ENCODE data around the gene TMTC4. TPM values are rescaled to one million over a fixed set of nuclear protein-coding genes. Genes with fewer than 3 reads are reported as not detected.

TMTC4 gene
- total RNA-seq, 1 donor, result 8.7 TPM

DNA sequence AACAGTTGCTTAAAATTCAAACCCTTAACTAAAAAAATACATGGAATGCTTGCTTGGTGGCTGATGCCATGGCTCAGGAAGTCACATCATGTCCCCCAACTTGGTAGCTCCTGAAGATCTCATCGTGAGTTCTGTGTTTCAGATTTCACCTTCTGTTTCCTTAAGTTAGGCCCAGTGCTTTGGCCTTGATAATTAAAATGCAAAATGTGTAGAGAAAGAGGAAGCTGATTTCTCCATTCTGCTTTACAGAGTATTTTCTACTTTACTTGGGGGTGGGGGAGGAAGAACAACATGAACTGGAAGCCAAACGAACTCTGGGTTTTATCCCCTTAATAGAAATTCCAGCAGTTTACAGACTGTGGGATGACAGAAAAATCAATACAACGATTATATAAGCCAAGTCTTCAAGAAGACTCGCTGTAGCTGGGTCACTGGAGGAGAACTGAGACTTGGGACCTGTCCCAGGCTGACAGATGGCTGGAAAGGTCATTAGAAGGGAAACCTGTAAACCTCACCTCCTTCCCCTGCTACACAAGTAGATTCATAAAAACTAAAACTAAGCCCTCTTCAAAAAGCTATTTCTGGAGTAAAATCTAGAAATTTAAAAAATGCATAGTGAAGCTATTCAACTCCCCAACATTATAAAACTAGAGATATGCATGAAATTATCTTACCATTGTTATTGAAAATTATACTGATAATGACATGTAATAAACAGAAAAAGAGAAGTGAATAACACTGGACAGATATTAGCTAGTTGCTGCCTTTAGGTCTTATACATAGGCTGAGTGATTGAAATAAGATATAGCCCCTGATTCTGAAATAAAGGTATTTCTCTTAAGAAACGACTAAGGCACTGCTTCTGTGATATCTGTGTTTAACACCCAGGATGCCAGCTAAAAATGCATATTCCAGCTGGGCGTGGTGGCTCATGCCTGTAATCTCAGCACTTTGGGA is 63.9 kb downstream of the TMTC4 start:
- H3K4me3 ChIP-seq (ENCODE audit: insufficient read depth, low read length), result no peak overlapping the region
- no peak overlapping the region for H3K4me2 ChIP-seq (ENCODE audit: insufficient read depth, low read length)
- H2AFZ ChIP-seq (ENCODE audit: low read length), result no peak overlapping the region
- TF ChIP-seq, protein P1, sequence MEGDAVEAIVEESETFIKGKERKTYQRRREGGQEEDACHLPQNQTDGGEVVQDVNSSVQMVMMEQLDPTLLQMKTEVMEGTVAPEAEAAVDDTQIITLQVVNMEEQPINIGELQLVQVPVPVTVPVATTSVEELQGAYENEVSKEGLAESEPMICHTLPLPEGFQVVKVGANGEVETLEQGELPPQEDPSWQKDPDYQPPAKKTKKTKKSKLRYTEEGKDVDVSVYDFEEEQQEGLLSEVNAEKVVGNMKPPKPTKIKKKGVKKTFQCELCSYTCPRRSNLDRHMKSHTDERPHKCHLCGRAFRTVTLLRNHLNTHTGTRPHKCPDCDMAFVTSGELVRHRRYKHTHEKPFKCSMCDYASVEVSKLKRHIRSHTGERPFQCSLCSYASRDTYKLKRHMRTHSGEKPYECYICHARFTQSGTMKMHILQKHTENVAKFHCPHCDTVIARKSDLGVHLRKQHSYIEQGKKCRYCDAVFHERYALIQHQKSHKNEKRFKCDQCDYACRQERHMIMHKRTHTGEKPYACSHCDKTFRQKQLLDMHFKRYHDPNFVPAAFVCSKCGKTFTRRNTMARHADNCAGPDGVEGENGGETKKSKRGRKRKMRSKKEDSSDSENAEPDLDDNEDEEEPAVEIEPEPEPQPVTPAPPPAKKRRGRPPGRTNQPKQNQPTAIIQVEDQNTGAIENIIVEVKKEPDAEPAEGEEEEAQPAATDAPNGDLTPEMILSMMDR (IDR thresholded peaks at IDR 0.05; ENCODE audit: extremely low read depth, low read depth, low read length), result no peak
- no peaks in the 10 kb centered on the region for H3K79me2 ChIP-seq (ENCODE audit: insufficient read depth, low read length)
- H3K27me3 ChIP-seq (ENCODE audit: insufficient read depth, low read length), result no peaks in the 10 kb centered on the region
- DNase-seq (ENCODE audit: insufficient read length, low spot score, missing footprints), result no peak
- no peaks in the 10 kb centered on the region for H4K20me1 ChIP-seq (ENCODE audit: insufficient read depth, low read length)
- H3K4me1 ChIP-seq (ENCODE audit: insufficient read depth, low read length), result no peaks in the 10 kb centered on the region
- H3K27ac ChIP-seq (ENCODE audit: low read depth, low read length), result no peak overlapping the region
- H3K36me3 ChIP-seq (ENCODE audit: insufficient read depth, low read length), result no peaks in the 10 kb centered on the region
- H3K9me3 ChIP-seq (ENCODE audit: low read depth, low read length), result no peaks in the 10 kb centered on the region

DNA sequence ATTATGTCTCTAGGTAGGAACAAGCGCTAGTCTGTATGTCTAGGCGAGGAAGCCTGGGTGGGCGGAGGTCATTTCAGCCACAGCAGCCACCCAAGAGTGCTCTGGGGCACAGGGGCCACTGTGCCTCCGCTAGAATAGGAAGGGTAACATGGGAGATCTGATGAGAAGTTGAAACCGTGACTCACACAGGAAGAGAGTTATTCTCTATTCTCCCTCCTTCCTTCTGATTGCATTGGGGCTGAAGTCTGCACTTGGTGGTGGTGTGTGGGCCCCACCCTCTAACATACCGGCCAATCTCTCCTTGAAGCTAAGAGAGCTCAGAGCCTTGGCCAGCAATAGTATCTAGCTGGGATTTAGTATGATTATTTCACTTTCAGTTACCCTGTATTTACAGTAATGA is 65.7 kb downstream of the TMTC4 start:
- Histone ChIP-seq H3K9me3 (ENCODE audit: low read depth, low read length) (no peaks in the 10 kb centered on the region), H3K4me1 (ENCODE audit: insufficient read depth, low read length) (no peaks in the 10 kb centered on the region), H3K27ac (ENCODE audit: low read depth, low read length) (no peak overlapping the region), H4K20me1 (ENCODE audit: insufficient read depth, low read length) (no peaks in the 10 kb centered on the region), H3K4me2 (ENCODE audit: insufficient read depth, low read length) (no peak overlapping the region), H2AFZ (ENCODE audit: low read length) (no peak overlapping the region), H3K36me3 (ENCODE audit: insufficient read depth, low read length) (no peaks in the 10 kb centered on the region), H3K79me2 (ENCODE audit: insufficient read depth, low read length) (no peaks in the 10 kb centered on the region), H3K4me3 (ENCODE audit: insufficient read depth, low read length) (no peak overlapping the region), H3K27me3 (ENCODE audit: insufficient read depth, low read length) (no peaks in the 10 kb centered on the region)
- TF ChIP-seq, protein P1 (IDR thresholded peaks at IDR 0.05; ENCODE audit: extremely low read depth, low read depth, low read length), result no peak
- DNase-seq (ENCODE audit: insufficient read length, low spot score, missing footprints), result no peak

DNA sequence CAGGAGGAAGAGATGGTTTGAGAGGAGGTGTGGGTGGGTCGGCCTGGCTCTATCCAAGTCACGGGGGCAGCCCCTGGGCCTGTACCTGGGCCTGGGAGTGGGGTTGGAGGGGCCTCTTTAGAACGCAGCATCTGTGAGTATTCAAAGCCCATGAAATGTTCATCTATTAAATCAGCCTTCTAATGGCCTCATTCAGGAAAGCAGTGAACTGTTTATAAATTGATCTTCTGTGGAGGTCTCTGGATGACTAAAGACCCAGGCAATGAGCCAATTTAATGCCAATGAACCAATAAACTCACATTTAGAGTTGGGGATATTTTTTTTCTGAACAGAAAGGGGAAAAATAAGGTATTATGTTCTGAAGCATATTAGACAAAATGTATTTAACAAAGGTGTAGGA is 66.1 kb downstream of the TMTC4 start:
- no peaks in the 10 kb centered on the region for H3K79me2 ChIP-seq (ENCODE audit: insufficient read depth, low read length)
- no peaks in the 10 kb centered on the region for H3K27me3 ChIP-seq (ENCODE audit: insufficient read depth, low read length)
- no peaks in the 10 kb centered on the region for H3K9me3 ChIP-seq (ENCODE audit: low read depth, low read length)
- no peak overlapping the region for H2AFZ ChIP-seq (ENCODE audit: low read length)
- H4K20me1 ChIP-seq (ENCODE audit: insufficient read depth, low read length), result no peaks in the 10 kb centered on the region
- H3K4me3 ChIP-seq (ENCODE audit: insufficient read depth, low read length), result no peak overlapping the region
- no peaks in the 10 kb centered on the region for H3K36me3 ChIP-seq (ENCODE audit: insufficient read depth, low read length)
- no peak for DNase-seq (ENCODE audit: insufficient read length, low spot score, missing footprints)
- no peak overlapping the region for H3K27ac ChIP-seq (ENCODE audit: low read depth, low read length)
- TF ChIP-seq, protein P1 (IDR thresholded peaks at IDR 0.05; ENCODE audit: extremely low read depth, low read depth, low read length), result no peak
- no peak overlapping the region for H3K4me2 ChIP-seq (ENCODE audit: insufficient read depth, low read length)
- no peaks in the 10 kb centered on the region for H3K4me1 ChIP-seq (ENCODE audit: insufficient read depth, low read length)

DNA sequence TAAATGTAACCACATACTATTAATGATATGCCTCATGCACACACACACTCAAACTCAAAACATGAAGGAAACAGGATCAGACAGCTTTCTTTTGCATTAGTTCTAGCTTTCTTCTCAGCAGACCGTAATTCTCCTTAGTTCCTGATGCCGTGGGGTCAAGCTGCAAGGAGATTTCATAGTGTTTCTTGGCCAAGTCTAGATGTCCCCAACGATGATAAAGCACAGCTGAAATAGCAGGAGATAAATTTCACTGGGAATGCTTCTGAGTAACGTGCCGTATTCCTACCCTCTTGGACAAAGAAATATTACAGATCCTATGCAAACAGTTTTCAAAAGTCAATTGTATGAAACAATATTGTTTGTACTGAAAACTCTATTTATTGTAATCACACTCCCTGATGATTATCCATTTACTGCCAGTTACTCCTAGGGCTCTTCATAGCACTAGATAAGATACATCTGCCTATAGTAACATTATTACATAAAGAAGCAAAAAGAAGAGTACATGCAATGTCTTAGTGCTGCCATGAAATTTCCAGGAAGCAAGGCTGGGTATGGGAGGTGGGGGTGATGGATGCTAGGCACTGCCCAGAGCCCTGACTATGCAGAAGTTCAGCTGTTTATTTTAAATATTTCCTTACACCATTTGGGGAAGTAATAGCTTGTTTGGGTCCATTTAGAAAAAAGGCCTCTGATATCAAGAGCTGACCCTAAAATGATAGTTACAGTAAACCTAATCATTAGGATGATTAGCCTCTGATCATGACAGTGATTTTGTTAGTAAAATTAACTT is 69.5 kb downstream of the TMTC4 start:
- no peak overlapping the region for H3K4me3 ChIP-seq (ENCODE audit: insufficient read depth, low read length)
- H3K79me2 ChIP-seq (ENCODE audit: insufficient read depth, low read length), result no peaks in the 10 kb centered on the region
- no peak overlapping the region for H3K27ac ChIP-seq (ENCODE audit: low read depth, low read length)
- no peaks in the 10 kb centered on the region for H3K4me1 ChIP-seq (ENCODE audit: insufficient read depth, low read length)
- DNase-seq (ENCODE audit: insufficient read length, low spot score, missing footprints), result no peak
- no peak overlapping the region for H3K4me2 ChIP-seq (ENCODE audit: insufficient read depth, low read length)
- no peaks in the 10 kb centered on the region for H3K36me3 ChIP-seq (ENCODE audit: insufficient read depth, low read length)
- no peaks in the 10 kb centered on the region for H3K27me3 ChIP-seq (ENCODE audit: insufficient read depth, low read length)
- no peaks in the 10 kb centered on the region for H4K20me1 ChIP-seq (ENCODE audit: insufficient read depth, low read length)
- H3K9me3 ChIP-seq (ENCODE audit: low read depth, low read length), result no peaks in the 10 kb centered on the region
- H2AFZ ChIP-seq (ENCODE audit: low read length), result no peak overlapping the region
- TF ChIP-seq, protein P1 (IDR thresholded peaks at IDR 0.05; ENCODE audit: extremely low read depth, low read depth, low read length), result no peak

Data from osteoblast (primary cell).